Liver (tissue), 3 donors: ENCODE measurements around the gene IQCK.

Source experiments
- ATF3 ChIP-seq: IDR thresholded peaks from 2 replicates; pipeline ENCODE4 v1.6.1; 2016; ENCODE audit warnings: antibody characterized with exemption
- FOXA1 ChIP-seq: IDR thresholded peaks from 2 replicates; pipeline ENCODE4 v1.6.1; 2016; ENCODE audit warnings: antibody characterized with exemption
- JUND ChIP-seq, 2 donors: IDR thresholded peaks; 2 replicates each; pipeline ENCODE4 v1.6.1; 2016; ENCODE audit warnings: antibody characterized with exemption in 2 of 2
- MAX ChIP-seq: IDR thresholded peaks from 2 replicates; pipeline ENCODE4 v1.6.1; 2016; ENCODE audit warnings: antibody characterized with exemption
- RAD21 ChIP-seq, 2 donors: IDR thresholded peaks; 2 replicates each; pipeline ENCODE4 v1.6.1; 2016; ENCODE audit warnings: antibody characterized with exemption in 2 of 2, mild to moderate bottlenecking in 2 of 2
- RXRA ChIP-seq, 2 donors: IDR thresholded peaks; 2 replicates each; pipeline ENCODE4 v1.6.1; 2017 to 2018; ENCODE audit warnings: antibody characterized with exemption in 2 of 2, mild to moderate bottlenecking in 1 of 2
- SP1 ChIP-seq: IDR thresholded peaks from 2 replicates; pipeline ENCODE4 v1.6.1; 2018; ENCODE audit warnings: antibody characterized with exemption, mild to moderate bottlenecking
- TAF1 ChIP-seq: conservative IDR thresholded peaks from 2 replicates; pipeline ENCODE4 v1.6.1; 2016; ENCODE audit warnings: antibody characterized with exemption, mild to moderate bottlenecking
- ZBTB33 ChIP-seq: IDR thresholded peaks from 2 replicates; pipeline ENCODE4 v1.6.1; 2016; ENCODE audit warnings: antibody characterized with exemption
- TF ChIP-seq, protein P1 (sequence below): fragments of 150-350 bp; IDR thresholded peaks from 2 replicates; pipeline ENCODE4 v1.5.1; 2017; ENCODE audit warnings: improper control_type of control experiment, low read depth, low read length; ENCODE audit not compliant: missing input control
- TF ChIP-seq, protein P2 (sequence below): IDR thresholded peaks from 2 replicates; pipeline ENCODE4 v1.6.1; 2016; ENCODE audit warnings: antibody characterized with exemption, mild to moderate bottlenecking
- donor health status: healthy.
- donor health status: healthy.

GRCh38 chr16:19680881-19681340, 37.2 kb upstream of the IQCK start:
- TF ChIP-seq, protein P1, sequence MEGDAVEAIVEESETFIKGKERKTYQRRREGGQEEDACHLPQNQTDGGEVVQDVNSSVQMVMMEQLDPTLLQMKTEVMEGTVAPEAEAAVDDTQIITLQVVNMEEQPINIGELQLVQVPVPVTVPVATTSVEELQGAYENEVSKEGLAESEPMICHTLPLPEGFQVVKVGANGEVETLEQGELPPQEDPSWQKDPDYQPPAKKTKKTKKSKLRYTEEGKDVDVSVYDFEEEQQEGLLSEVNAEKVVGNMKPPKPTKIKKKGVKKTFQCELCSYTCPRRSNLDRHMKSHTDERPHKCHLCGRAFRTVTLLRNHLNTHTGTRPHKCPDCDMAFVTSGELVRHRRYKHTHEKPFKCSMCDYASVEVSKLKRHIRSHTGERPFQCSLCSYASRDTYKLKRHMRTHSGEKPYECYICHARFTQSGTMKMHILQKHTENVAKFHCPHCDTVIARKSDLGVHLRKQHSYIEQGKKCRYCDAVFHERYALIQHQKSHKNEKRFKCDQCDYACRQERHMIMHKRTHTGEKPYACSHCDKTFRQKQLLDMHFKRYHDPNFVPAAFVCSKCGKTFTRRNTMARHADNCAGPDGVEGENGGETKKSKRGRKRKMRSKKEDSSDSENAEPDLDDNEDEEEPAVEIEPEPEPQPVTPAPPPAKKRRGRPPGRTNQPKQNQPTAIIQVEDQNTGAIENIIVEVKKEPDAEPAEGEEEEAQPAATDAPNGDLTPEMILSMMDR, result no peak
- TF ChIP-seq MAX, result no peak
- TF ChIP-seq ATF3, result no peak
- TF ChIP-seq RAD21 (IDR thresholded peaks at IDR 0.05), result peak in 1 of 2 donors; percentile 10
- TF ChIP-seq SP1, result no peak
- TF ChIP-seq, protein P2, sequence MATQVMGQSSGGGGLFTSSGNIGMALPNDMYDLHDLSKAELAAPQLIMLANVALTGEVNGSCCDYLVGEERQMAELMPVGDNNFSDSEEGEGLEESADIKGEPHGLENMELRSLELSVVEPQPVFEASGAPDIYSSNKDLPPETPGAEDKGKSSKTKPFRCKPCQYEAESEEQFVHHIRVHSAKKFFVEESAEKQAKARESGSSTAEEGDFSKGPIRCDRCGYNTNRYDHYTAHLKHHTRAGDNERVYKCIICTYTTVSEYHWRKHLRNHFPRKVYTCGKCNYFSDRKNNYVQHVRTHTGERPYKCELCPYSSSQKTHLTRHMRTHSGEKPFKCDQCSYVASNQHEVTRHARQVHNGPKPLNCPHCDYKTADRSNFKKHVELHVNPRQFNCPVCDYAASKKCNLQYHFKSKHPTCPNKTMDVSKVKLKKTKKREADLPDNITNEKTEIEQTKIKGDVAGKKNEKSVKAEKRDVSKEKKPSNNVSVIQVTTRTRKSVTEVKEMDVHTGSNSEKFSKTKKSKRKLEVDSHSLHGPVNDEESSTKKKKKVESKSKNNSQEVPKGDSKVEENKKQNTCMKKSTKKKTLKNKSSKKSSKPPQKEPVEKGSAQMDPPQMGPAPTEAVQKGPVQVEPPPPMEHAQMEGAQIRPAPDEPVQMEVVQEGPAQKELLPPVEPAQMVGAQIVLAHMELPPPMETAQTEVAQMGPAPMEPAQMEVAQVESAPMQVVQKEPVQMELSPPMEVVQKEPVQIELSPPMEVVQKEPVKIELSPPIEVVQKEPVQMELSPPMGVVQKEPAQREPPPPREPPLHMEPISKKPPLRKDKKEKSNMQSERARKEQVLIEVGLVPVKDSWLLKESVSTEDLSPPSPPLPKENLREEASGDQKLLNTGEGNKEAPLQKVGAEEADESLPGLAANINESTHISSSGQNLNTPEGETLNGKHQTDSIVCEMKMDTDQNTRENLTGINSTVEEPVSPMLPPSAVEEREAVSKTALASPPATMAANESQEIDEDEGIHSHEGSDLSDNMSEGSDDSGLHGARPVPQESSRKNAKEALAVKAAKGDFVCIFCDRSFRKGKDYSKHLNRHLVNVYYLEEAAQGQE, result no peak
- no peak for TF ChIP-seq JUND (IDR thresholded peaks at IDR 0.05)
- no peak for TF ChIP-seq ZBTB33
- TF ChIP-seq FOXA1, result no peak
- TF ChIP-seq TAF1, result no peak
- TF ChIP-seq RXRA (IDR thresholded peaks at IDR 0.05), result no peak
